GM21737 (cell line): ENCODE measurements around the gene NPIPB6.
"Not testable (repeated sequence)": the region's sequence is repeated elsewhere in the genome, so short reads cannot be mapped to it uniquely, and the experiment has no call there.

ENCODE experiments used
- ATAC-seq: cut with Tn5 transposase; IDR thresholded peaks from one replicate; pipeline ENCODE4 v1.9.1; 2021; ENCODE audit warnings: mild to moderate bottlenecking, moderate library complexity; ENCODE audit not compliant: unreplicated experiment

Gene NPIPB6

GRCh38 chr16:28363408-28363807 is at the start of gene NPIPB6:
NPIPB6 (minus strand) TSS chr16:28363508; CDS start chr16:28362822, 686 bp downstream.
- not testable (repeated sequence) for ATAC-seq

GRCh38 chr16:28403220-28404072 is 40.1 kb upstream of the NPIPB6 start, which contains the start of gene EIF3CL:
EIF3CL (minus strand) TSS chr16:28403841; CDS start chr16:28403618, 223 bp downstream.
- peak; percentile 94 for ATAC-seq

DNA sequence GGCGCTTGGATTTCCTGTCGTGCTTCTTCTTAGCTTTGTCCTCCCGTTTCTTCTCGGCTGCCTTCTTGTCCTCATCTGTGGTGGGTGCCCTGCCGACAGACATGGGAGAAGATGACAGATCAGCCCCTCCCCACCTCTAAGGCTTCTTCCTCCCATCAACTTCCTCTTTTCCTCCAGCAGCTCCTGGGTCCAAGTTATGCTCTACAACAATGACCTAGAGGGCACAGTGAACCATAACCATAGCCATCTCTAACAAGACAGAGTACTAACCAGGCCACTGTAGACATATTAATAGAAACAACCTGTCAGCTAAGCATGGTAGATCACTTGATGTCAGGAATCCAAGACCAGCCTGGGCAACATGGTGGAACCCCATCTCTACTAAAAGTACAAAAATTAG is 28.7 kb upstream of the NPIPB6 start:
- not testable (repeated sequence) for ATAC-seq

DNA sequence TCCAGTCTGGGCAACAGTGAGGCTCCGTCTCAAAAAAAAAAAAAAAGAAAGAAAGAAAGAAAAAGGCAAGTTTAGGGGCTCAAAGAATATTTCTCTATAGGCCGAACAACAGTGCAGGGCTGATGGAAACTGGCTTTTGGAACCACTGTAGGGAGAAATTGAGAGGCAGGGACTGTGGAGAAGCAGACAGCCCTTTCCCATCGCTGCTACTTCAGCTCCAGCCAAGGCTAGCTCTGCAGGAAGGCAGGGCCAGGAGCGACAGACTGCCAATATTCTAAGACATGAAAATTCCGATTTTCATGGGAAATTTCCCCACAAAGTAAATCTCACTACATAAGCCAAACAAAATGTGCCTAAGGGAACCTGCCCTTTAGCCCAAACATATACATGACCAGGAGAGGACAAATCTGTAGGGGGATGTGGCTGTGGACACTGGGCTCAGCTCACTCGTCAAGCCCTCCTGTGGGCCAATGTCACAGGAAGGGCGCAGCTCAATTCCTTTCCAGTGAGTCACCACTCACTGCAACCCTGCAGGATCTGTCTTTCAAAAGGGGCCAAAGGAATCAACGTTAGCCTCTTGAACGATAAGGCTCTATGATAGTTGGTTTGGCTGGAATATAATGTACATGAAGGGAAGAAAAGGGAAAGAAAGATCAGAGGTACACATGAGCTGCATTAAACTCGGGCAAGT is 19.0 kb upstream of the NPIPB6 start:
- not testable (repeated sequence) for ATAC-seq

- not testable (repeated sequence) for ATAC-seq
These were observed 14.5 kb upstream of the NPIPB6 start for GRCh38 chr16:28377822-28378221.

GRCh38 chr16:28377108-28377625 is 13.9 kb upstream of the NPIPB6 start:
- not testable (repeated sequence) for ATAC-seq

DNA sequence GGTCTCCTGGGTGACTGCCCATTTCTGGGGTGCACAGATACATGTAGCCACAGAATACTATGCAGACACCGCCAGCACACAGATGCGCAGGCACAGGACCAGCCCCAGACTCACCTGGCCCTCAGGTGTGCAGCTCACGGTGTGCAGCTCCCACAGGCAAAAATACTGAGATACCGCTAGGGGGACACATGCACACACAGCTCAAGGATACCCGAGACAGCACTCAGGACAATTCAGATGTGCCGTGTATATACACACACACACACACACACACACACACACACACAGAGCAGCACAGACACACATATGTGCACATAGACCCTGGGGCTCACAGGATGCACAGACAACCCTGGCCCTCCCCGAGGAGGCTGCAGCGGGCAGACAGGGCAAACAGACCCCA is 11.8 kb upstream of the NPIPB6 start:
- ATAC-seq, result not testable (repeated sequence)

- not testable (repeated sequence) for ATAC-seq
These were observed 11.0 kb upstream of the NPIPB6 start for GRCh38 chr16:28374281-28374680.

GRCh38 chr16:28367926-28368325 is 4.6 kb upstream of the NPIPB6 start:
- ATAC-seq, result not testable (repeated sequence)

DNA sequence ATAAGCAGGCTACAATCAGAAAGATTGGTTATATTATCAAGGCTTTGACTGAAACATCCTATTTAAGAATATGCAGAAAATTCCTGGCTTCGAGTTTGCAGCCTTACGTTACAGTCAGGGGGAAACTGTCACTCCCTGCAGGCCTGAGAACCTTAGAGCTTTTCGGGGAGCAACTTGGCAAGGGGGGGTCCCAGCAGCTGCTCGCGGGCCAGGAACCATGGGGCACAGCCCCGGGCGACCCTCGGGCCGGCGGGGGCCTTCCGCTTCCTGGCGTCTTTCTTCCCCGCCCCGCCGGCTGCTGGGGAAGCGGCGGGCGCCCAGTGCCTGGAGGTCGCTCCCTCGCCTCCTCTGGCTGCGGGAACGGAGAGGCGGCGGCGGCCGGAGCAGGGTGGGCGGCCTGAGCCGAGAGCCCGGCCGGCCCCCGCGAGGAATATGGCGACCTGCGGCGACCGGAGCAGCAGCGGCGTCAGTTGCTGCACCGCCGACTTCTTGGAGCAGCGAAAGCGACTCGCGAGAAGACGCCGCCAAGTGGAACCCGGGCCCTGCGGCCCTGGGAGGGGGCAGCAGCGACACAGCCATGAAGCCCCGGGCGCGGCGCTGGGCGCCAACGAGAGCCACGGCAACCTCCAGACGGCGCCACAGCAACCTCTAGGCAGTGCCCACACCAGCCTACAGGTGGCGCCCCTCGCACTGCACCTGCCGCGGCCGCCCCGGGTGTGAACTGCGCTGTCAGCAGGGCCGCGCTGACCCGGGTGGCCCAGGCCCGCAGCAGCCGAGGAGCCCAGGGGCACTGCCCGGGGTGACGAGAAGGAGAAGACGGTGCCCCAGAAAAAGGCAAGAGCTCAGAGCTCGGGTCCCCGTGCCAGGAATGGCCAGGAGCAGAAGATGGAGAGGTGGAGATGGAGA is 1.2 kb upstream of the NPIPB6 start:
- peak; percentile 96 for ATAC-seq

GRCh38 chr16:28362600-28362999 is 708 bp downstream of the NPIPB6 start:
- ATAC-seq, result not testable (repeated sequence)

- ATAC-seq, result not testable (repeated sequence)
These were observed 25.1 kb downstream of the NPIPB6 start for GRCh38 chr16:28338230-28338629.

DNA sequence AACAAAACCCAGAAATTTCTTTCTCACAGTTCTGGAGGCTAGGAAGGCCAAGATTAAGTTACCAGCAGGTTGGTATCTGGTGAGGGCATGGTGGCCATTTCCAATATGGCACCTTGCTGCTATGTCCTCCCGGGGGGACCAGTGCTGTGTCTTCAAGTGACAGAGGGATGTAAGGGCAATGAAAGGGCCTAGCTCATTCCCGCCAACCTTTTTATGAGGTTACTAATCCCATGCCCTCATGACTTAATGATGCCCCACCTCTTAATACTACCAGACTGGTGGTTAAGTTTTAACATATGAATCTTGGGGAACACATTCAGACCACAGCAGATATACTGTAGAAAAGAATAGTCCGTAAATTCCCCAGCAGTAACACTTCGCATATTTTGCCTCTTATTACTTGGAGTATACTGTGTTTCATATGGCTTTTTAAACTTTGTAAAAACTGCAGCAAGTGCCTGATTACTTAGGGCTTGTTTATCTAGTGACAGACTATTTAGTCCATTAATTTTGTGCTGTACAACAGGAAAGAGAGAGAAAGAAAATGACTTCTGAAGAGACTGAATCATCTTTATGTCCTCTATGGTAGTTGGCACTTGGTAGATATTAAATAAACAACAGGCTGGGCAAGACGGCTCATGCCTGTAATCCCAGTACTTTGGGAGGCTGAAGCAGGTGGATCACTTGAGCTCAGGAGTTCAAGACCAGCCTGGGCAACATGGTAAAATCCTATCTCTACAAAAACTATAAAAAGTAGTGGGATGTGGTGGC is 26.2 kb downstream of the NPIPB6 start:
- ATAC-seq, result not testable (repeated sequence)

DNA sequence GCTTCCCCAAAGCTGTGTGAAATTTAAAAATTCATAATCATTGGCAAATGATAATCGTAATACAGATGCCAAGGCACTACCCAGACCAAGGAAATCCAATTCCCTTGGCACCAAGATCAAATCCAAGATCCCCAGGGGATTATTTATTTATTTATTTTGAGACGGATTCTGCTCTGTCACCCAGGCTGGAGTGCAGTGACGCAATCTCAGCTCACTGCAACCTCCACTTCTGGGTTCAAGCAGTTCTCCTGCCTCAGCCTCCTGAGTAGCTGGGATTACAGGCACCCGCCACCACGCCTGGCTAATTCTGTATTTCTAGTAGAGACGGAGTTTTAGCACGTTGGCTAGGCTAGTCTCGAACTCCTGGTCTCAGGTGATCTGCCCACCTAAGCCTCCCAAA is 27.6 kb downstream of the NPIPB6 start:
- ATAC-seq, result not testable (repeated sequence)

DNA sequence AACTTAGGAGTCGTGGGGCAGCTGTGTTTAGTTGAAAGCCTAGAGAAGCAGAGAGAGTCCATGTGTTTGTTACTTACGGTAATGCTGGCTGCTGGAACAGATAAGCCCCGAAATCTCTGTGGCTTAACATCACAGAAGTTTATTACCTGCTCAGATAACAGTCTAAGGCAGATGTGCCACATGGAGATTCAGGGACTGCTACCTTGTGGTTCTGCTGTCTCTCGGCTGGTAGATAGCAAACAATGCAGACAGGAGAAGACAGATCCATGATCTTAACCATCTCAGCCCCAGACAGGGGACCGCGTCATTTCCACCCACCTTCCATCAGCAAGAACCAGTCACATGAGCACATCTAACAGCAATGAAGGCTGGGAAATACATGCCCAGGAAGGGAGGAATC is 30.7 kb downstream of the NPIPB6 start:
- ATAC-seq, result not testable (repeated sequence)

DNA sequence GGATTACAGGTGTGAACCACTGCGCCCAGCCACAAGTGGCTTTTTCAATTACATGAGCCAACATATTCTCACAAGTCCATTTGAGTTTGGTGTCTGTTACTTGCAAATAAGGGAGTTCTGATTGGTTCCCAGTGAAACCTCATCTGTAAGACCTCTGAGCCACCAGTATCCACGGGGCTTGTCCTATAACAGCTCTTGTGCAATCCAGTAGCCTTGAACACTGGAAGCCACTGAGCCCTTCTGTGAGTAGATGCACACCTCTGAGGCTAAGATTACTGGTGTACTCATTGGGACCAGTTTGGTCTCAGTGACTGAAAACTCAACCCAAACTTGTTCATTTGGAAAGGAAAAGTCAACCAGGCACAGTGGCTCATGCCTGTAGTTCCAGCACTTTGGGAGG is 32.3 kb downstream of the NPIPB6 start:
- ATAC-seq, result not testable (repeated sequence)

DNA sequence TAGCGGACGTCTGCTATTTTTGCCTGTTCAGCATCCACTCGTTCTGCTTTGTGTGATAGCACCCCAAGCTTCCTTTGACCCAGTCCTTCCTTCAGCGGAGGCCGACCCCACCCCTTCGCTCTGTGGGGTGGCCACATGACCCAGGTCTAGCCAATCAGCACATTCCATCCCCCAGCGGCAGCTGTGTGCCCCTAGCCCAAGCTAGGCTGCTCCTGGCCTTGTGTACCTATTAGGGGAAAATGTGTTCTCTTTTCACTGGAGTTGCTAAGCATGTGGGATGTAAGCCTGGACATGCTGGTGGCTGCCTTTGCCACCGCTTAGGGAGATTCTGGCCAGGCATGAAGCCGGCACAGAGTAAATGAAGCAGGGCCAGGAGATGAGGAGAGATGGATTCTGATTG is 33.1 kb downstream of the NPIPB6 start:
- ATAC-seq, result not testable (repeated sequence)

GRCh38 chr16:28326881-28327610 is 36.3 kb downstream of the NPIPB6 start:
- no peak for ATAC-seq

- no peak for ATAC-seq
These were observed 38.4 kb downstream of the NPIPB6 start for GRCh38 chr16:28324887-28325279.
